Measurements from ENCODE around the gene FRYL.
"Not testable (repeated sequence)": the region's sequence is repeated elsewhere in the genome, so short reads cannot be mapped to it uniquely, and the experiment has no call there.

Gene FRYL

DNA sequence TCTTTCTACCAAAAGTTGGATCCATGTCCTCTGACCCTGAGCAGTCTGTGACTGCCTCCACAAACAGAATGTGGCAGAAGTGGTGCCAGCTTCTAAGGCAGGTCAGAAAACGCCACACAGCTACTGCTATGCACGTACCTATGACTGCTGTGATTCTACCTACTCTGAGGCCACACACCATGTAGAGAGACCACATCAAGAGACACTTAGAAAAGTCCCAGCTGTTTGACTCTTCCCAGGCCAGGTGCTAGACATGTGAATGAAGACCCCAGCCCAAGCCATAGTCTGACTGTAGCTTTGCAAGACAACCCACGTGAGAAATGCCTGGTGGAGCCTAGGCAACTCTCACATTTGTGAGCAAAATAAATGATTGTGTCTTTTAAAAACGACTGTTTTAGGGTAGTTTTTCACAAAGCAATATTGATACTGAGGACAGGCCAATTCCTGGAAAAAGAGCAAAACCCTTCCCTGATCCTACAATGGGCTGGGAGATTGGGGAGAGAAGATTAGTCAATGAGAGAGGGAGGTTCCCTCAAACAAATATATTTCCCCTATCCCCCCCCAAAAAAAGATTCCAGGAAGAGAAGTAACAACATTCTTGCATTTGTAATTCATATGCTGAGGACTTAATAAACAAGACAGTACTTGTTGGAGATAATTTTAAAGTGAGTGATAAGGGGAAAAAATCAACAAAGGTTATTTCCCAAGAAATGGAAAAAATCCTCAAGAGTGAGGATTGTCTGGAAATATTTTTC is 33.3 kb downstream of the FRYL start:
- DNase-seq (ENCODE audit: low read depth, low spot score), result no peak

DNA sequence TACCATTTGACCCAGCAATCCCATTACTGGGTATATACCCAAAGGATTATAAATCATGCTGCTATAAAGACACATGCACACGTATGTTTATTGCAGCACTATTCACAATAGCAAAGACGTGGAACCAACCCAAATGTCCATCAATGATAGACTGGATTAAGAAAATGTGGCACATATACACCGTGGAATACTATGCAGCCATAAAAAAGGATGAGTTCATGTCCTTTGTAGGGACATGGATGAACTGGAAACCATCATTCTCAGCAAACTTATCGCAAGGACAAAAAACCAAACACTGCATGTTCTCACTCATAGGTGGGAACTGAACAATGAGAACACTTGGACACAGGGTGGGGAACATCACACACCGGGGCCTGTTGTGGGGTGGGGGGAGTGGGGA is 34.9 kb downstream of the FRYL start:
- DNase-seq (ENCODE audit: low read depth, low spot score), result not testable (repeated sequence)

DNA sequence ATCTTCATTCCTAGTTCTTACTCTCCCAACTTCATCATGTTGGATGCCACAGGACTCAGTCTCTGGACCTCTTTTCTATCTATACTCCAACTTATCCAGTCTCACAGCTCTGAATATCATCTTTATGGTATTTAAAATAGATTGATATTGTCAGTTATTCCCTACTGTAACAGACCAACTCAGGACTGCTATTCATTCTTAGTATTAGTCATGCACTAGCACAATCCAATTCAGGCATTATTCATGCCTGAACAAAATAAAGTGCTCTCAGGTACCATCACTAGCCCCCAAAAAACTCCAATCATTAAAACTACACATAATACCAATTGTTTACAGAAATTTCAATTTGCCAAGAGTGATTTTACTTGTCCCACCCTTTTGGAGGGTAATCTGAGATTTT is 37.7 kb downstream of the FRYL start:
- no peak for DNase-seq (ENCODE audit: low read depth, low spot score)

DNA sequence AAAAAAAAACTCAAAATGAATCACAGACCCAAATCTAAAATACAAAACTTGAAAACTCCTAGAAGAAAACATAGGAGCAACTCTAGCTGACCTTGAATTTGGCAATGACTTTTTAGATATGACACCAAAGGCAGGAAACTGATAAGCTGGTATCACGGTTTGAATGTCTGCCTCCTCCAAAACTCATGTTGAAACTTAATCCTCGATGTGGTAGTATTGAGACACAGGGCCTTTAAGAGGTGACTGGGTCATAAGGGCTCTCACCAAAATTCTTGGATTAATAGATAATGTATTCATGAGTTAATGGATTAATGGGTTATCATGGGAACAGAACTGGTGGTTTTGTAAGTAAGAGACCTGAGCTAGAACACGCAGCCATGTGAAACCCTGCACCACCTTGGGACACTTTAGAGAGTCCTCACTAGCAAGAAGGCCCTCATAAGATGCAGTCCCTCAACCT is 40.5 kb downstream of the FRYL start:
- no peak for DNase-seq (ENCODE audit: low read depth, low spot score)

DNA sequence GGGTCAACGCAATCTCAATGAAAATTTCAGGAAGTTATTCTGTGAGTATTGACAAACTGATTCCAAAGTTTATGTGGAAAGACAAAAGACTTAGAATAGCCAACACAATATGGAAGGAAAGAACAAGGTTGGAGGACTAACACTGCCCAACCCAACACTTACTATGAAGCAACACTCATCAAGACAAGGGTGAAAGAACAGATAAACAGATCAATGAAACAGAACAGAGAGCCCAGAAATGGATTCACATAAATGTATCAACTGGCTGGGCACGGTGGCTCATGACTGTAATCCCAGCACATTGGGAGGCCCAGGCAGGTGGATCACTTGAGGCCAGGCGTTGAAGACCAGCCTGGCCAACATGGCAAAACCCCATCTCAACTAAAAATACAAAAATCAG is 41.2 kb downstream of the FRYL start:
- DNase-seq (ENCODE audit: low read depth, low spot score), result no peak

DNA sequence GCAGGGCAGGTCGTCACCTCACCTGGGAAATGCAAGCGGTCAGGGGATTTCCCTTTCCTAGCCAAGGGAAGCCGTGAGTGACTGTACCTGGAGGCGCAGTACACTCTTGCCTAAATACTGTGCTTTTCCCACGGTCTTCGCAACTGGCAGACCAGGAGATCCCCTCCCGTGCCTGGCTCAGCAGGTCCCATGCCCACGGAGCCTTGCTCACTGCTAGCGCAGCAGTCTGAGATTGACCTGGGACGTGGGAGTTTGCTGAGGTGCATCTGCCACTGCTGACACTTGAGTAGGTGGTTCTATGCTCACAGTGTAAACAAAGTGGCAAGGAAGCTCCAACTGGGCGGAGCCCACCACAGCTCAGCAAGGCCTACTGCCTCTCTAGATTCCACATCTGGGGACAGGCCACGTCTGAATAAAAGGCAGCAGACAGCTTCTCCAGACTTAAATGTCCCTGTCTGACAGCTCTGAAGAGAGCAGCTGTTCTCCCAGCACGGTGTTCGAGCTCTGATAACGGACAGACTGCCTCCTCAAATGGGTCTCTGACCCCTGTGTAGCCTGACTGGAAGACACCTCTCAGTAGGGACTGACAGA is 51.1 kb downstream of the FRYL start:
- DNase-seq (ENCODE audit: low read depth, low spot score), result peak; percentile 2

DNA sequence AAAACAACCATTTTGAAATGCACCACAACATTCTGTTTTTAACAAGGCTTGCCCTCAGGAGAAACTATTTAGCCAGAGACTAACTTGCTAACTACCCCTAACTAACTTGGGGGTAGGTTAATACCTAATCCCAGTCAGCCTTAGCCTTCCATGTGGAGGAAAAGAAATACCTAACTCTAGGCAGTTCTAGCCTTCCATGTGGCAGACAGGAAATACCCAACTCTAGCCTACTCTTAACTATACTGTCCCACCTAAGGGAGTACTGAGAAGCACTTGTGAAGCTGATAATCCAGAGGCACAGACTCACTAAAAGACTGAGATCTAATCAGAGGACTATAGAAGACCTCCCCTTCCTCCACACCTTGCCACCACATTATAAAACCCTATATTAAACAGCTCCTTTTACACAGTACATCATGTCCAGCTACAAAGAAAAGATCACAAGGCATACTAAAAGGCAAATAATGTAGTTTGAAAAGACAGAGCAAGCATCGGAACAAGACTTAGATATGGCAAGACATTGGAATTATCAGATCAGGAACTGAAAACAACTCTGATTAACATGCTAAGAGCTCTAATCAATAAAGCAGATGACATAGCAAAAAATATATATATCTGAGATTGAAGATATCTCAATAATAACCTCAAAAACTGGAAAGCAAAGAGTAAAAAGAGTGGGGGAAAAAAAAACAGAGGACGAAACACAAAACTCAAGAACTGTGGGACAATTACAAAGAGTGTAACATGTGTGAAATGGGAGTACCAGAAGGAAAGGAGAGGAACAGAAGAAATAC is 52.2 kb downstream of the FRYL start:
- DNase-seq (ENCODE audit: low read depth, low spot score), result no peak

DNA sequence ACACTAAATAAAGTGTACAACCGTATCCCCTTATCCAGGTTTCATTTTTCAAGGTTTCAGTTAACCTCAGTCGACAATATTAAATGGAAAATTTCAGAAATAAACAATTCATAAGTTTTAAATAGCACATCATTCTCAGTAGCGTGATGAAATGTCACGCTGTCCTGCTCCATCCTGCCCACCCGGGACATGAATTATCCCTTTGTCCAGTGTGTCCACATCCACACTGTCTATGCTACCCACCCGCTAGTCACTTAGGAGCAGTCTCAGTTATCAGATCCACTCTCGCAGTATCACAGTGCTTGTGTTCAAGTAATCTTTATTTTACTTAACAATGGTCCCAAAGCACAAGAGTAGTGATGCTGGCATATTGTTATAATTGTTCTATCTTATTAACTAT is 54.7 kb downstream of the FRYL start:
- no peak for DNase-seq (ENCODE audit: low read depth, low spot score)

DNA sequence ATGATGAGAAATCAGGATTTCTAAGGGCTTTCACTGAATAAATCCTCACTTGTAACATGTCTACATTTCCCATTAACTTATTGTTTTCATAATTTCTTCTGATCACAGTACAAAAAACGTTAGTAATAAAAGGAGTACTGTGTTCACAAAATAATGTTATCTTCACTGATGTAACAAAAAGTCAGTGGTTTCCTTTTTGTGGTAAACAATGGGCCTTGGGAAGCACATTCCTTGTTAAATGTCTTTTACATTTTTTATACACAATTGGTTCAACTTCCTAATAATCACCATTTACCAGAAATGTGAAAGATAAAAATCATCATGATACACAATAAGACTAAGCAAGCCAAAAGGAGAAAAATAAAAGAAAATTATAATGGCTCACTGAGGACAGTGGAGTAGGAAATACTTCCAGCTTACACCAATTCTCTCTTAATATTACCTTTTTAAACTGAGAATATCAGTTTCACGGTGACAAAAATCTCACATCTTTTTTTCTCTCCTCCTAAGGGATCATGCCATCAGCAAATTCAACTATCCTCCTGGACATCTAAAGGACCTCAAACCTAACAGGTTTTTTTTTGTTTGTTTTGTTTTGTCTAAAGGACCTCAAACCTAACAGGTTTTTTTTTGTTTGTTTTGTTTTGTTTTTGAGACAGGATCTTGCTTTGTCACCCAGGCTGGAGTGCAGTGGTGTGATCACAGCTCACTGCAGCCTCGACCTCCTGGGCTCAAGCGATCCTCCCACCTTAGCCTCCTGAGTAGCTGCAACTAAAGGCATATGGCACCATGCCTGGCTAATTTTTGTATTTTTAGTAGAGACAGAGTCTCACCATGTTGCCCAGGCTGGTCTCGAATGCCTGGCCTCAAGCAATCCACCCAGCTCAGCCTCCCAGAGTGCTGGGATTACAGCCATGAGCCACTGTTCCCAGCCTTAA is 57.3 kb downstream of the FRYL start:
- no peak for DNase-seq (ENCODE audit: low read depth, low spot score)

DNA sequence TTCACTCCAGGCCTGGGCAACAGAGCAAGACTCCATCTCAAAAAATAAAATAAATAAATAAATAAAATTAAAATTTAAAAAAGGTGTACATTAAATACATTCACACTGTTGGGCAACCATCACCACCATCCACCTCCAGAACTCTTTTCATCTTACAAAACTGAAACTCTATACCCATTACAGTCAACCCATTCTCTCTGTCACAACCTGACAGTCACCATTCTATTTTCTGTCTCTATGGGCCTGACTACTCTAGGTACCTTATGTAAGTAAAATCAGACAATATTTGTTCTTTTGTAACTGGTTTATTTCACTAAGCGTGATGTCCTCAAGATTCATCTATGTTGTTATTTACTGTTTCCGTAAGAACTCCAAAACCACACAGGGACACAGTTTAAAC is 59.6 kb downstream of the FRYL start:
- no peak for DNase-seq (ENCODE audit: low read depth, low spot score)

DNA sequence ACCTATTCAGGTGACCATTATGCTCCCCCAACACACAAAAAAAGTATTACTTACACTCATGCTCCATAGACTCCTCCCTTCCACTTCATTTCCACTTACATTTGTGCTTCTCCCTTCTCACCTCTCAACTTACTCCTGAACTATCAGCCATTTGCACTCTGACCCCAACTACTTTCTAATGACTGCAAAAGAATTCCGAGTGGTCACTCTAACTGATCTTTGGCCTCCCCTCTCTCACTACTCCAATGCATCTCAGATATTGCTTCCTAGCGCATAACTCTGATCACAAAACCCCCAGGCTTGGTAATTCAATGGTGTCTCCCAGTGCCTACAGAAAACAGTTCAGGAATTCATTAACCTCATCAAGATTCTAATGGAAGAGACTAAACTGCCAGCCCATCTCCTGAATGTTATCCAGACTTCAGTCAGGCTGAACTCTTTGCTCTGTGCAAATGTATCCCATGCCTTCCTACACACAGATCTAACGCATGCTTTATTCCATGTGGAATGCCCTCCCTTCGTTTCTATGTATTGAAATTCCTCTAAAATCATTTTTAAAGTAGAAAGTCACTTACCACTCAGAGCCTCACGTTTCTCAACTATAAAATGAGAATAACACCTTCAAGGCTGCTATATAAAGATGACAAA is 61.1 kb downstream of the FRYL start:
- DNase-seq (ENCODE audit: low read depth, low spot score), result no peak

DNA sequence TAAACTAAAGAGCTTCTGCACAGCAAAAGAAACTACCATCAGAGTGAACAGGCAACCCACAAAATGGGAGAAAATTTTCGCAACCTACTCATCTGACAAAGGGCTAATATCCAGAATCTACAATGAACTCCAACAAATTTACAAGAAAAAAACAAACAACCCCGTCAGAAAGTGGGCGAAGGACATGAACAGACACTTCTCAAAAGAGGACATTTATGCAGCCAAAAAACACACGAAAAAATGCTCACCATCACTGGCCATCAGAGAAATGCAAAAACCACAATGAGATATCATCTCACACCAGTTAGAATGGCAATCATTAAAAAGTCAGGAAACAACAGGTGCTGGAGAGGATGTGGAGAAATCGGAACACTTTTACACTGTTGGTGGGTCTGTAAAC is 63.8 kb downstream of the FRYL start:
- DNase-seq (ENCODE audit: low read depth, low spot score), result not testable (repeated sequence)

DNA sequence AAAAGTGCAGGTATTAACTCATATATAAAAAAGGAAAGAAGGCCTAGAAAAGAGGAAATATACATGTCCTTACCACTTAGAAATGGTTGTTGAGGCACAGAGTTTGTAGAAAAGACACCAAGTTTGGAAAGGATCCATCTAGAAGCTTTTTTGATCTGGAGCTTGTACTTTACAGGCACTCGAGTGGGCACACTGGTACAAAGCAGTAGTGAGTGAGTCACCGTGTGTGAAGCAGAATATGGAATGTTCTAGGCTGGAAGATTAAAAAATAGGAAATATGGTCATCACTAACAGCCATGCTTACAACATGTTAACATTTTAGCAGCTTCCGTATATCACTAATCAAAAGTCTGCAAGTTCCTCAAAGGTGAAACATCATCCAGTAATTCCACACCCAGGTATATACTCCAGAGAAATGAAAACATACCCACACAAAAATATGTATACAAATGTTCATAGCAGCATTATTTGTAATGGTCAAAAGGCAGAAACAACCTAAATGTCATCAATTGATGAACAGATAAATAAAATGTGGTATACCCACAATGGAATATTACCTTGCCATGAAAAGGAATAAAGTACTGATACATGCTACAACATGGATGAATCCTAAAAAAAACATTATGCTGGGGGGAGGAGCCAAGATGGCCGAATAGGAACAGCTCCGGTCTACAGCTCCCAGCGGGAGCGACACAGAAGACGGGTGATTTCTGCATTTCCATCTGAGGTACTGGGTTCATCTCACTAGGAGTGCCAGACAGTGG is 69.5 kb downstream of the FRYL start:
- no peak for DNase-seq (ENCODE audit: low read depth, low spot score)

DNA sequence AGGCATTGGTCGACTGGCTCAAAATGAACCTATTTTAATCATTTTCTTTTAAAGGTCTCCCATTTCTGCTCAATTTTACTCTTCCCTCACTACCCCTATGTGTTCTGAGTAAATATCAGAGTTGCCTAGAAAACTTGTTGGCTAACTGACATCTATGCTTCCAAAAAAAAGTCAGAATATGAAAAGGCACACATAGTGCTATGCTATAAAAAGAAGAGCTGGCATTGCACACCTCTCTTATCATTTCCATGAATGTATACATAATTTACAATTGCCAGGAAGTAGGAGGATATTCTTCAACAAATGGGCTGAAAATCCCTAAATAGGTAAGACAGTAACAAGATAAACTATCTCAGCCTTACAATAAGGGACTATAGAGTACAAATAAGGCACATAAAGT is 70.2 kb downstream of the FRYL start:
- no peak for DNase-seq (ENCODE audit: low read depth, low spot score)

DNA sequence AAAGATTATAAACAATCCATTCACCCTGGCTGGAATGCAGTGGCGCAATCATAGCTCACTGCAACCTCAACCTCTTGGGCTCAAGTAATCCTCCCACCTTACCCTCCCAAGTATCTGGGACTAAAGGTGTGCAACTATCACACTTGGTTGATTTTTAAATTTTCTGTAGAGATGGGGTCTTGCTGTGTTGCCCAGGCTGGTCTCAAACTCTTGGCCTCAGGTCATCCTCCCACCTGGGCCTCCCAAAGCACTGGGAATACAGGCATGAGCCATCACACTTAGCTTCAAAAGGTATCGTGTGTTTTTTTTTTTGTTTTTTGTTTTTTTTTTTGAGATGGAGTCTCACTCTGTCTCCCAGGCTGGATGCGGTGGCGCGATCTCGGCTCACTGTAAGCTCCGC is 71.5 kb downstream of the FRYL start:
- no peak for DNase-seq (ENCODE audit: low read depth, low spot score)

DNA sequence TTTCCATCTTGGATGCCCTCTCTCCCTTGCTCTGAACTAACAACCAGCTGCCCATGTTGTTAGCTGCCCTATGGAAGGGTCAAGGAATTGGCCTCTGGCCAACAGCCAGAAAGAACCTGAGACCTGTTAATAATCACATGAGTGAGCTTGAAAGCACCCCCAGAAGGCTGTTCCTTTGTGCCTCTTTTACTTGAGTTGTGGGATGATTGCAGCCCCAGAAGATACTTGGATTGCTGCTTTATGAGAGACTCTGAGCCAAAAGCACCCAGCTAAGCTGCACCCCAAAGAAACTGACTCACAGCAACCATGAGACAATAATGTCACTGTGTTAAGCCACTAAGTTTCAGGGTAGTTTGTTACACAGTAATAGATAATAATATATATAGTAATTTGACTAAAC is 73.3 kb downstream of the FRYL start:
- DNase-seq (ENCODE audit: low read depth, low spot score), result no peak

DNA sequence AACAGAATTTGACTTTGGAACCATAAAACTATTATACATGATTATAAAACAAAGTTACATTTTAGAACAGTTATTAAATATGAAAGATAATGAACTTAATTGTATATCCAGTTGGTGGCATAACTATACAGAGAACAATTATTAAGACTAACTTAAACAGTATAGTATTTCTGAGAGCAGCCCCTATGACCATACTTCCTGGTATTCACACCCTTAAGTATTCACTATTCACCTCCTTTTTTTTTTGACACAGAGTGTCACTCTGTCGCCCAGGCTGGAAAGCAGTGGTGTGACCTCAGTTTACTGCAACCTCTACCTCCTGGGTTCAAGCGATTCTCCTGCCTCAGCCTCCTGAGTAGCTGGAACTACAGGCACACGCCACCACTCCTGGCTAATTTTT is 74.5 kb downstream of the FRYL start:
- no peak for DNase-seq (ENCODE audit: low read depth, low spot score)

DNA sequence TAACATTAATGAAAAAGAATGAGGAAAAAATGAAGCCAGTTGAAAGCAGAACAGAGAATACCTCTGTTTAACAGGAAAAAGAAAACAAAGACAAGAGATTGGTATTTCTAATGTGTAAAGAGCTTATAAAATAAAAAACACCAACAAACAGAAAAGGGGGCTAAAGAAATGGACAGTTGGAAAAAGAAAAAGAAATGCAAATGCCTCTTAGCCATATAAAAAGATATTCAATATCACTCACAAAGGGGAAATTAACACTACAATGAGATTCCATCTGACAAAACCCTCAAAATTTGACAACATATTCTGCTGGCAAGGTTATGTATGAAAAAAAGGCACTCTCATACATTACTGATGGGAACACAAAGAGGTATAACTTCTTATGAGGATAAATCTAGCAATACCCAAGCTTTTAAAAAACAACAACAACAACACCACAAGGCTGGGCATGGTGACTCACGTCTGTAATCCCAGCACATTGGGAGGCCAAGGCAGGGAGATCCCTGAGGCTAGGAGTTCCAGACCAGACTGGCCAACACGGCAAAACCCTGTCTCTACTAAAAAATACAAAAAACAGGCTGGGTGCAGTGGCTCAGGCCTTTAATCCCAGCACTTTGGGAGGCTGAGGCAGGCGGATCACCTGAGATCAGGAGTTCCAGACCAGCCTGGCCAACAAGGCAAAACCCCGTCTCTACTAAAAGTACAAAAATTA is 75.8 kb downstream of the FRYL start:
- no peak for DNase-seq (ENCODE audit: low read depth, low spot score)

DNA sequence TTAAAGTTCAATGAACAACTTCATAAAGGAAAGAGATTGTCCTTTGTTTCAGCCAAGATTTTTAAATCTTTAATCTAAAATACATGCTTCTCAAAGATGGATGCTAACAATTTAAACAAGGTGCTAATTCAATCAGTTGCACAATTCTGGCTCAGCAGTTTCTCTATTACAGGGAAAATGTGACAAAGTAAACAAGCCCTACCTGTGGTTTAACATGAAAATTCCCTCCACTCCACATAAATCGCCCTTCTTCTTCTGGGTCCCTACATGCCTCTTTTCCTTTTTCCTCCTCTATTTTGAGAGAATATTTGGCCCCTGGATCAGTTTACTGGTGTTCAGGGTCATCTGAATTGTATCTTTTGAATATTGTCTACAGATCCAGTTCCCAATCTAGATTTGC is 80.6 kb downstream of the FRYL start:
- DNase-seq (ENCODE audit: low read depth, low spot score), result no peak

Measured in activated CD4-positive, CD25-positive, alpha-beta regulatory T cell treated with anti-CD3 and anti-CD28 coated beads, Interleukin-2, amount 50 U/mL, for 16 hours (primary cell).